NCI-H526 (cell line): ENCODE data around the gene CUEDC1.
A peak's percentile ranks its signal among the peaks of the same experiment; 100 is the strongest.
"Not testable (repeated sequence)": the region's sequence is repeated elsewhere in the genome, so short reads cannot be mapped to it uniquely, and the experiment has no call there.

ENCODE experiments used
- DNase-seq, 2 experiments: peaks; one replicate each; lab custom pipeline; 2025; lab: John Stamatoyannopoulos, UW

CUEDC1 gene

GRCh38 chr17:57861790-57862693, 93.2 kb downstream of the CUEDC1 start:
- peak in 1 of 2 experiments; percentile 50 for DNase-seq

GRCh38 chr17:57861000-57861789, 94.0 kb downstream of the CUEDC1 start:
- DNase-seq, result peak in 1 of 2 experiments; percentile 61

- DNase-seq, result no peak
Observed at GRCh38 chr17:57860414-57860999, 94.7 kb downstream of the CUEDC1 start.

- no peak for DNase-seq
Observed at GRCh38 chr17:57859601-57860413, 95.4 kb downstream of the CUEDC1 start.

GRCh38 chr17:57858838-57859237, 96.4 kb downstream of the CUEDC1 start:
- DNase-seq, result no peak

- DNase-seq, result no peak
Observed at GRCh38 chr17:57856792-57857620, 98.2 kb downstream of the CUEDC1 start.

- no peak for DNase-seq
Observed at GRCh38 chr17:57855391-57856035, 99.7 kb downstream of the CUEDC1 start.

- DNase-seq, result no peak
Observed at GRCh38 chr17:57853695-57854094, 101.5 kb downstream of the CUEDC1 start.

GRCh38 chr17:57852955-57853328, 102.3 kb downstream of the CUEDC1 start:
- no peak for DNase-seq

- DNase-seq, result no peak
Observed at GRCh38 chr17:57852092-57852954, 102.9 kb downstream of the CUEDC1 start.

GRCh38 chr17:57849874-57850754, 105.1 kb downstream of the CUEDC1 start, which contains the start of gene MRPS23:
MRPS23 (minus strand) TSS chr17:57850044; CDS start chr17:57850010, 34 bp downstream.
- peak; percentile 98 to 99 for DNase-seq

GRCh38 chr17:57849163-57849873, 105.9 kb downstream of the CUEDC1 start:
- peak in 1 of 2 experiments; percentile 29 for DNase-seq

- not testable (repeated sequence) for DNase-seq
Observed at GRCh38 chr17:57846056-57846945, 108.9 kb downstream of the CUEDC1 start.

GRCh38 chr17:57842280-57842679, 112.9 kb downstream of the CUEDC1 start:
- no peak for DNase-seq

GRCh38 chr17:57839571-57839923, 115.7 kb downstream of the CUEDC1 start:
- no peak for DNase-seq

- no peak for DNase-seq
Observed at GRCh38 chr17:57838857-57839570, 116.2 kb downstream of the CUEDC1 start.
